ENCODE results near the gene ADGRG6. TPM values are rescaled to one million over a fixed set of nuclear protein-coding genes. Genes with fewer than 3 reads are reported as not detected.

ADGRG6 gene
- polyA plus RNA-seq, 1 experiment: 25.4 TPM

DNA sequence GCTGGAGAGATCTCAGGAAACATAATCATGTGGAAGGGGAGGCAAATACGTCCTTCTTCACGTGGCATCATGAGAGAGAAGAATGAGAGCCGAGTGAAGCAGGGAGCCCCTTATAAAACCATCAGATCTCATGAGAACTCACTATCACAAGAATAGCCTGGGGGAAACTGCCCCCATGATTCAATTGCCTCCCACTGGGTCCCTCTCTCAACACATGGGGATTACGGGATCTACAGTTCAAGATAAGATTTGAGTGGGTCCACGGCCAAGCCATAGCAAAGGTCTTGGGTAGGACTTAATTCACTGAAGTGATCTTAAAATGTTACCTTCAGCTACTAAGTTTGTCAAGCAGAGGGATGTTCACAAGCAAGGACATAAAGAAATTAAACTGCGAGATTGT lies 162.2 kb downstream of the ADGRG6 start:
- TF ChIP-seq, protein P1, sequence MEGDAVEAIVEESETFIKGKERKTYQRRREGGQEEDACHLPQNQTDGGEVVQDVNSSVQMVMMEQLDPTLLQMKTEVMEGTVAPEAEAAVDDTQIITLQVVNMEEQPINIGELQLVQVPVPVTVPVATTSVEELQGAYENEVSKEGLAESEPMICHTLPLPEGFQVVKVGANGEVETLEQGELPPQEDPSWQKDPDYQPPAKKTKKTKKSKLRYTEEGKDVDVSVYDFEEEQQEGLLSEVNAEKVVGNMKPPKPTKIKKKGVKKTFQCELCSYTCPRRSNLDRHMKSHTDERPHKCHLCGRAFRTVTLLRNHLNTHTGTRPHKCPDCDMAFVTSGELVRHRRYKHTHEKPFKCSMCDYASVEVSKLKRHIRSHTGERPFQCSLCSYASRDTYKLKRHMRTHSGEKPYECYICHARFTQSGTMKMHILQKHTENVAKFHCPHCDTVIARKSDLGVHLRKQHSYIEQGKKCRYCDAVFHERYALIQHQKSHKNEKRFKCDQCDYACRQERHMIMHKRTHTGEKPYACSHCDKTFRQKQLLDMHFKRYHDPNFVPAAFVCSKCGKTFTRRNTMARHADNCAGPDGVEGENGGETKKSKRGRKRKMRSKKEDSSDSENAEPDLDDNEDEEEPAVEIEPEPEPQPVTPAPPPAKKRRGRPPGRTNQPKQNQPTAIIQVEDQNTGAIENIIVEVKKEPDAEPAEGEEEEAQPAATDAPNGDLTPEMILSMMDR (IDR thresholded peaks at IDR 0.05; ENCODE audit: insufficient read depth, low read depth, low read length): no peak
- Histone ChIP-seq H3K27me3 (ENCODE audit: control insufficient read depth, insufficient read depth, low read length) (no peaks in the 10 kb centered on the region), H3K36me3 (ENCODE audit: control insufficient read depth, insufficient read depth, low read length) (no peaks in the 10 kb centered on the region), H3K4me3 (ENCODE audit: low read depth, low read length) (no peak overlapping the region)
- ChIA-PET POLR2A (no interaction called here), CTCF (no interaction called here)
- no peak for DNase-seq (ENCODE audit: low read depth)

DNA sequence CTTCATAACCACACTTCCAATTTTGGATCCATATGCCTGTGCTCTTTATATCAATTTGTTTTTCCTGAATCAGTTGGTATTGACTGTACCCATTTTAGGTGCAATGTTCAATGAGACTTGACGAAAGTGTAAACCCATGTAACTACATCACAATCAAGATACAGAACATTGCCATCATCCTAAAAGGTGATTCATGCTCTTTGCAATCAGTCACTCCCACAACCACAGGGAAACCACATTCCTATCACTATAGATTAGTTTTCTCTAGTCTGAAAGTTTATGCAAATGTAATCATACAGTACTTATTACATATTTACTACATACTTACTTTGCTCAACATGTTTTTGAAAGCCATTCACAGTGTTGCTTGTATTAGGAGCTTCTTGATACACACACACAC lies 167.4 kb downstream of the ADGRG6 start:
- Histone ChIP-seq H3K27me3 (ENCODE audit: control insufficient read depth, insufficient read depth, low read length) (no peaks in the 10 kb centered on the region), H3K4me3 (ENCODE audit: low read depth, low read length) (no peak overlapping the region), H3K36me3 (ENCODE audit: control insufficient read depth, insufficient read depth, low read length) (no peaks in the 10 kb centered on the region)
- TF ChIP-seq, protein P1 (IDR thresholded peaks at IDR 0.05; ENCODE audit: insufficient read depth, low read depth, low read length): no peak
- DNase-seq (ENCODE audit: low read depth): no peak
- CTCF ChIA-PET: interaction anchor here (0.6 kb wide), 1 partner anchor 1450 kb away, joined by 3 read pairs; no protein-coding TSS in a partner anchor
- POLR2A ChIA-PET: no interaction called here

DNA sequence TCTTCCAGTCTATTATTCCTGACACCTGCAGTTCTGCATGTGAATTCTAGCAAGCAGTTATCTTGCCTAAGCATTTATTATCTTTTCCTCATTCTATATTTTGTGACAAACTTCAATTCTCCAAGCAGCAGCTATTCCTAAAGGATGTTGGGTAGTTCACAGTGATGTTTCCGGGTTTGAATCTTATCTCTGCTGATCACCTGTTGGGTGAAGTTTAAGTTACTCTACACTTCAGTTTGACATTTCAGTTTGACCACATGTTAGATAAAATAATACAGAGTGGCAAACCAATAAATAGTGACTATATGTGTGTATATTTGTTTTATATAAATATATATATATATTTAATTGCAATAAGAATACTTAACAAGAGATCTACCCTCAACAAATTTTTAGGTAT lies 168.6 kb downstream of the ADGRG6 start:
- DNase-seq (ENCODE audit: low read depth): no peak
- Histone ChIP-seq H3K27me3 (ENCODE audit: control insufficient read depth, insufficient read depth, low read length) (no peaks in the 10 kb centered on the region), H3K4me3 (ENCODE audit: low read depth, low read length) (no peak overlapping the region), H3K36me3 (ENCODE audit: control insufficient read depth, insufficient read depth, low read length) (no peaks in the 10 kb centered on the region)
- ChIA-PET POLR2A (no interaction called here), CTCF (interaction anchor here (0.8 kb wide), 1 partner anchor 68 kb away, joined by 3 read pairs; no protein-coding TSS in a partner anchor)
- TF ChIP-seq, protein P1 (IDR thresholded peaks at IDR 0.05; ENCODE audit: insufficient read depth, low read depth, low read length): no peak

DNA sequence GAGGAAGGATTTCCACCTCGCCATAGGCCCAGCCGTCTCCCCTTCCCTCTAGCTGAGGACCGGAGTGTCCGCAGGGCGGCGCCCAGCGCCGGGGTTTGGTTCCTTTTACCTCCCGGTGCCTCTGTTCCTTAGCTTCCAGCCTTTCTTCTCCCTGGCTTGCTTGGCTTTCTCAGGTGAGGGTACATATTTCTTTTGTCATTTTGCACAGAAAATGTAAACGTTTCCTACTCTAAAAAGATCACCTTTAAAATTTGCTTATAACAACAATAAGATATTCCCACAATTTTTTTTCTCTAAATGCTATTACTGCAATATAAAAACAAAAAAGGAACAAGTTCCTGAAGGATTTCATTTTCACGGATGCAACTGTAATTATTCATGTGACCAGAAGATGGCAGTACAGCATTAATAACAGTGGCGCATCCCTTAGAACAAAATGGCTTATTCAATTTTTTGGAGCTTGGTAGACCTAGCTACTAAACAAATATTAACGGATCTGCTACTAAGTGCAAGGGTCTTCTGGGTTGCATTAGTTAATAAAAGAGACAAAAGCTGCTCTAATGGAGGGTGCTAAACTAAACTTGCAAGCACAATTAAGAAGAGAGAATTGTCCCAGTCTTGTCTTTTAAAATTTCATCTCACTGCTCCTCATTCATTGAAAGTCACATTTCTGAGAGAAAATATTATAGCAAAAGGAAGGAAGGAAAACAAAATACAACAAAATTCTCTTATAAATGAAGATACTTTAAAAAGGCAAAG lies 172.9 kb downstream of the ADGRG6 start:
- no peak for DNase-seq (ENCODE audit: low read depth)
- ChIA-PET CTCF (interaction anchor here (0.5 to 3.0 kb wide), 35 partner anchors 9 to 1467 kb away, joined by 3 to 19 read pairs (median 3); partner anchors contain the start of gene FUCA2), POLR2A (no interaction called here)
- no peaks in the 10 kb centered on the region for H3K36me3 ChIP-seq (ENCODE audit: control insufficient read depth, insufficient read depth, low read length)
- no peak overlapping the region for H3K4me3 ChIP-seq (ENCODE audit: low read depth, low read length)
- no peaks in the 10 kb centered on the region for H3K27me3 ChIP-seq (ENCODE audit: control insufficient read depth, insufficient read depth, low read length)
- TF ChIP-seq, protein P1 (IDR thresholded peaks at IDR 0.05; ENCODE audit: insufficient read depth, low read depth, low read length): peak; percentile 49

DNA sequence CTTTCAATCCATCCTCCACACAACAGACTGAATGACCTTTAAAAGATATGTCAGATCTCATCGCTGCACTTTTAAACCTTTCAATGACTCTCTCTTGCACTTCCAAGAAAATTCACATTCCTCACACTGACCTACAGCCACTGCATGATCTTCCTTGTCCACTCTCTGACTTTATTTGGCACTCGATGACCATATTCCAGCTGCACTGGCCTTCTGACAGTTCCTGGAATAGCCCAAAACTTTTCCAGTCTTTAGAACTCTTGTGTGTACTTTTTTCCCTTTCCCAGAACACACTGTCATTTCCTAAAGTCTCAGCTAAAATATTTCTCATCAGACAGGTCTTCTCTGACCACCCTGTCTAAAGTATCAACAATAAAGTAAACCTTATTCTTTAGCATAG lies 174.6 kb downstream of the ADGRG6 start:
- POLR2A ChIA-PET: no interaction called here
- CTCF ChIA-PET: interaction anchor here (0.8 kb wide), 1 partner anchor 8 kb away, joined by 3 read pairs; no protein-coding TSS in a partner anchor

More for the DNA sequence above, 174.6 kb downstream of the ADGRG6 start:
- DNase-seq (ENCODE audit: low read depth): no peak
- Histone ChIP-seq H3K36me3 (ENCODE audit: control insufficient read depth, insufficient read depth, low read length) (no peaks in the 10 kb centered on the region), H3K4me3 (ENCODE audit: low read depth, low read length) (no peak overlapping the region), H3K27me3 (ENCODE audit: control insufficient read depth, insufficient read depth, low read length) (no peaks in the 10 kb centered on the region)
- TF ChIP-seq, protein P1 (IDR thresholded peaks at IDR 0.05; ENCODE audit: insufficient read depth, low read depth, low read length): no peak

Measured in BJ (cell line).